GM12878 (cell line): ENCODE measurements around the gene RASIP1. TPM values are rescaled to one million over a fixed set of nuclear protein-coding genes. Genes with fewer than 3 reads are reported as not detected.
"Not testable (repeated sequence)": the region's sequence is repeated elsewhere in the genome, so short reads cannot be mapped to it uniquely, and the experiment has no call there.

ENCODE experiments used
- ATAC-seq: fragments of 200-7000 bp; cut with Tn5 transposase; 3 replicates; pipeline ENCODE4 v1.9.1; 2020; ENCODE audit warnings: mild to moderate bottlenecking, moderate library complexity
- BruUV-seq: library from RNA; stranded (reverse); fragments of 400-500 nt; replicated peaks from 2 replicates; lab custom pipeline; 2021; lab: Mats Ljungman, UMichigan
- CTCF ChIA-PET: fragments of 300-600 bp; sonication (Branson Sonifier 250); formaldehyde crosslinking; extraction: SDS; loops from one replicate; lab custom pipeline; 2021; ENCODE audit warnings: inconsistent platforms; lab: Yijun Ruan, JAX
- POLR2A ChIA-PET: fragments of 350-600 bp; formaldehyde crosslinking; extraction: SDS; loops from one replicate; lab custom pipeline; 2021; ENCODE audit warnings: inconsistent platforms; lab: Charles Lee
- RAD21 ChIA-PET: fragments of 300-600 bp; sonication (Branson Sonifier 250); formaldehyde crosslinking; loops from one replicate; lab custom pipeline; 2023; ENCODE audit warnings: antibody characterized with exemption; ENCODE audit not compliant: unreplicated experiment; lab: Charles Lee
- SMC1A ChIA-PET: fragments of 300-600 bp; sonication (Branson Sonifier 250); formaldehyde crosslinking; loops from one replicate; lab custom pipeline; 2023; ENCODE audit not compliant: unreplicated experiment, uncharacterized antibody; lab: Charles Lee
- DNase-seq: peaks from one replicate; pipeline ENCODE4 v3.0.0-alpha.2; 2011; ENCODE audit warnings: low read depth, low spot score
- FAIRE-seq: peaks from 3 replicates; lab custom pipeline; 2011; peaks lifted over from hg19 to GRCh38; lab: Jason Lieb, UNC
- H2AFZ ChIP-seq: 2 replicates; pipeline ENCODE4 v1.6.0; 2011; ENCODE audit warnings: low read depth, low read length, control low read depth; ENCODE audit not compliant: control insufficient read depth
- H3K27ac ChIP-seq: 2 replicates; pipeline ENCODE4 v1.5.1; 2011; ENCODE audit warnings: control low read depth; ENCODE audit not compliant: control insufficient read depth, insufficient read depth
- H3K27me3 ChIP-seq, 2 experiments: replicated peaks in 1 of 2; 2 replicates each; pipeline versions ENCODE4 v1.6.0 to v1.6.1; 2011; ENCODE audit warnings: low read length in 1 of 2; ENCODE audit not compliant: control insufficient read depth in 2 of 2, insufficient read depth in 2 of 2
- H3K36me3 ChIP-seq, 2 experiments: 2 replicates each; pipeline ENCODE4 v1.5.1; 2011; ENCODE audit warnings: low read length in 1 of 2; ENCODE audit not compliant: control insufficient read depth in 2 of 2, insufficient read depth in 2 of 2
- H3K4me1 ChIP-seq: 2 replicates; pipeline ENCODE4 v1.6.1; 2011; ENCODE audit warnings: mild to moderate bottlenecking, low read length, moderate library complexity, mixed read lengths; ENCODE audit not compliant: control insufficient read depth, insufficient read depth
- H3K4me2 ChIP-seq: 2 replicates; pipeline ENCODE4 v1.6.0; 2011; ENCODE audit warnings: control low read depth; ENCODE audit not compliant: control insufficient read depth, insufficient read depth
- H3K4me3 ChIP-seq: fragments of 200-600 bp; sonication (generic); 2 replicates; pipeline ENCODE4 v1.5.1; 2016
- H3K79me2 ChIP-seq: 2 replicates; pipeline ENCODE4 v1.6.0; 2011; ENCODE audit warnings: low read length; ENCODE audit not compliant: control insufficient read depth, insufficient read depth
- H3K9ac ChIP-seq: 2 replicates; pipeline ENCODE4 v1.8.0; 2011; ENCODE audit warnings: low read length, control low read depth, mixed read lengths; ENCODE audit not compliant: control insufficient read depth, insufficient read depth
- H3K9me3 ChIP-seq: replicated peaks from 3 replicates; pipeline ENCODE4 v1.5.1; 2011; ENCODE audit warnings: mild to moderate bottlenecking, low read length; ENCODE audit not compliant: control insufficient read depth, insufficient read depth
- H4K20me1 ChIP-seq: 2 replicates; pipeline ENCODE4 v1.6.0; 2011; ENCODE audit not compliant: control insufficient read depth, insufficient read depth
- WGBS: methylation state at CpG from one replicate; pipeline ENCODE4 v1.1.6; 2016; ENCODE audit warnings: low lambda C conversion rate; ENCODE audit not compliant: insufficient replicate concordance, insufficient coverage; ENCODE audit errors: missing lambda C conversion rate; 5-methylcytosine and 5-hydroxymethylcytosine counted together
- in situ Hi-C: fragments of 300-500 bp; cut with MboI; formaldehyde crosslinking; loops from 9 replicates; pipeline ENCODE4 v1.14.3; 2018; ENCODE audit warnings: mixed read lengths
- intact Hi-C: fragments of 100-400 bp; cut with micrococcal nuclease; formaldehyde crosslinking; loops from one replicate; pipeline ENCODE4 v1.14.2; 2022; ENCODE audit not compliant: unreplicated experiment
- polyA plus RNA-seq, 11 experiments: library from polyadenylated mRNA; depleted of rRNA in 4 of 11; unstranded in 6 of 11; stranded (reverse) in 5 of 11; fragments of >200 nt; fragmentation: Nextera tagmentation in 4 of 11; fragmentation: Illumina TruSeq in 1 of 11; extraction: Ambion mirVana in 4 of 11; extraction: Trizol in 1 of 11; gene quantifications; 1 replicate in 1 of 11; 2 replicates in 10 of 11; pipeline versions ENCODE4 v1.2.1 to v1.2.3, GENCODE V29; 2011 to 2016; ENCODE audit warnings: inconsistent platforms in 2 of 11, missing spikeins in 2 of 11, low read depth in 1 of 11
- total RNA-seq, 4 experiments: library from RNA; depleted of rRNA in 3 of 4; stranded (reverse); fragments of >200 nt in 3 of 4; fragmentation: Illumina TruSeq in 1 of 4; extraction: Trizol in 1 of 4; gene quantifications; 2 replicates each; pipeline versions ENCODE4 v1.2.1 to v1.2.3, GENCODE V29; 2013 to 2021
- TF ChIP-seq, protein P1 (sequence below): IDR thresholded peaks from 2 replicates; pipeline ENCODE4 v1.6.1; 2012; ENCODE audit warnings: low read depth, low read length, improper control_type of control experiment

RASIP1 gene
- total and polyA plus RNA-seq, 10 of the 15 experiments (the other 5 are each of a cell fraction or from before 2014, with no cell fraction given), result 0.08 TPM; not detected in 9

DNA sequence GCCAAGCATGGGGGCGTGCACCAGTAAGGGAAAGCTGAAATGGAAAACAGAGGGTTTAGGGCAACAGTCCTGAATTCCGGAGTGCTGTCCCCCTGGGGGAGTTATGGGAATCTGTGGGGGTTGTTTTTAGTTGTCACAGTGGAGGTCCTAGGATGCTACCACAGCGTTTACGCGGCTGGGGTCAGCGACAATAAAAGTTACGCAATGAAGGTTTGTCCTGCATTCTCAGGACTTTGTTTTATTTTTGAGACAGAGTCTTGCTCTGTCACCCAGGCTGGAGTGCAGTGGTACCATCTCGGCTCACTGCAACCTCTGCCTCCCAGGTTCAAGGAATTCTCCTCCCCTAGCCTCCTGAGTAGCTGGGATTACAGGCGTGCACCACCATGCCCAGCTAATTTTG, 46.8 kb downstream of the RASIP1 start:
- H3K4me2 ChIP-seq, intact Hi-C loops, H3K4me3 ChIP-seq, SMC1A ChIA-PET, H3K9me3 ChIP-seq, FAIRE-seq, H3K79me2 ChIP-seq, H2AFZ ChIP-seq, H3K36me3 ChIP-seq, POLR2A ChIA-PET, H3K9ac ChIP-seq, H3K4me1 ChIP-seq, DNase-seq, RAD21 ChIA-PET, BruUV-seq, in situ Hi-C loops, ATAC-seq, H3K27me3 ChIP-seq, H3K27ac ChIP-seq, H4K20me1 ChIP-seq: not testable (repeated sequence)
- 64% methylated on average over 9 of the region's 9 CpGs for WGBS
- CTCF ChIA-PET, result interaction anchor here (1.1 to 1.3 kb wide), 2 partner anchors 19 to 110 kb away, joined by 3 to 4 read pairs; no protein-coding TSS in a partner anchor

DNA sequence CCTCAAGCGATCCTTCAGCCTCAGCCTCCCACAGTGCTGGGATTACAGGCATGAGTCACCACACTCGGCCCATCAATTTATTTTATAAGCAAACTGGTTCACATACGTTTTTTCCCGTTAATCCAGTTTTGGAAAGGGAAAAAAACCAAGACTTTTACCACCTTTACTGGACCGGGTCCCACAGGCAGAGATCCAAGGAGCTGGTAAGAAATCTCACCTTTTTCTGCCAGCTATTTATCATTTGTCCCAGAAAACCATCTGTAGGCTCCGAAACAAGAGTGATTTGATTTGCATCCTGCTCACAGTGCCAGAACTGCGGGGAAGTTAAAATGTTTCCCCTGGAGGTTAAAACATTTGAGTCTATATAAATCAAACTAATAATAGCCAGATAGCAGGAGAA, 51.0 kb downstream of the RASIP1 start:
- H3K9me3 ChIP-seq, result no peaks in the 10 kb centered on the region
- TF ChIP-seq, protein P1, sequence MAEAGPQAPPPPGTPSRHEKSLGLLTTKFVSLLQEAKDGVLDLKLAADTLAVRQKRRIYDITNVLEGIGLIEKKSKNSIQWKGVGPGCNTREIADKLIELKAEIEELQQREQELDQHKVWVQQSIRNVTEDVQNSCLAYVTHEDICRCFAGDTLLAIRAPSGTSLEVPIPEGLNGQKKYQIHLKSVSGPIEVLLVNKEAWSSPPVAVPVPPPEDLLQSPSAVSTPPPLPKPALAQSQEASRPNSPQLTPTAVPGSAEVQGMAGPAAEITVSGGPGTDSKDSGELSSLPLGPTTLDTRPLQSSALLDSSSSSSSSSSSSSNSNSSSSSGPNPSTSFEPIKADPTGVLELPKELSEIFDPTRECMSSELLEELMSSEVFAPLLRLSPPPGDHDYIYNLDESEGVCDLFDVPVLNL, result no peak
- no TSS peak for BruUV-seq
- ChIA-PET RAD21 (no interaction called here), CTCF (interaction anchor here (1.2 kb wide), 1 partner anchor 15 kb away, joined by 3 read pairs; no protein-coding TSS in a partner anchor), SMC1A (no interaction called here), POLR2A (no interaction called here)
- DNase-seq (no peak), ATAC-seq (no peak), FAIRE-seq (no peak)
- H3K27ac ChIP-seq, result no peak overlapping the region
- intact Hi-C loops (no loop called here), in situ Hi-C loops (no loop called here)
- no peaks in the 10 kb centered on the region; a peak in 1 of 4 replicates for H3K27me3 ChIP-seq
- no peaks in the 10 kb centered on the region for H3K36me3 ChIP-seq
- no peaks in the 10 kb centered on the region for H3K4me1 ChIP-seq
- H4K20me1 ChIP-seq, result no peaks in the 10 kb centered on the region
- no peak overlapping the region for H2AFZ ChIP-seq
- no peaks in the 10 kb centered on the region for H3K79me2 ChIP-seq
- H3K9ac ChIP-seq, result no peak overlapping the region
- WGBS, result 33% methylated on average over 7 of the region's 7 CpGs
- no peak overlapping the region for H3K4me2 ChIP-seq
- no peak overlapping the region for H3K4me3 ChIP-seq
